ENCODE data around the gene PLPPR5.

DNA sequence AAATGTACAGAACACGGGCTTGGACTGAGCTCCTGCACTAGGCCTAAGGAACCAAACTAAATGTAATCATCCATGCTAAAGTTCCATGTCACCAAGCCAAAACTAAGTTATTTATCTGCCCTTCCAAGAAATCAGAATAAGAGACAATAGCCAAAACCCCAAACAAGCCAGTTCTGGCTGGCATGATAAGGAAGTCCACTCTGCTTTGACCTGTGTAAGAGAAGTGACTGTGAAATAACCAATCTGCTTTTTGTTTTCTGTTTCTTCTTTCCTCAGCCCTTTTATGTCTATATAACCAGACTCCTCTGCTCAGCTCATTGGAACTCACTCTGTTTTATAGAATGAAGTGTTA lies 15.1 kb downstream of the PLPPR5 start:
- TF ChIP-seq, protein P1, sequence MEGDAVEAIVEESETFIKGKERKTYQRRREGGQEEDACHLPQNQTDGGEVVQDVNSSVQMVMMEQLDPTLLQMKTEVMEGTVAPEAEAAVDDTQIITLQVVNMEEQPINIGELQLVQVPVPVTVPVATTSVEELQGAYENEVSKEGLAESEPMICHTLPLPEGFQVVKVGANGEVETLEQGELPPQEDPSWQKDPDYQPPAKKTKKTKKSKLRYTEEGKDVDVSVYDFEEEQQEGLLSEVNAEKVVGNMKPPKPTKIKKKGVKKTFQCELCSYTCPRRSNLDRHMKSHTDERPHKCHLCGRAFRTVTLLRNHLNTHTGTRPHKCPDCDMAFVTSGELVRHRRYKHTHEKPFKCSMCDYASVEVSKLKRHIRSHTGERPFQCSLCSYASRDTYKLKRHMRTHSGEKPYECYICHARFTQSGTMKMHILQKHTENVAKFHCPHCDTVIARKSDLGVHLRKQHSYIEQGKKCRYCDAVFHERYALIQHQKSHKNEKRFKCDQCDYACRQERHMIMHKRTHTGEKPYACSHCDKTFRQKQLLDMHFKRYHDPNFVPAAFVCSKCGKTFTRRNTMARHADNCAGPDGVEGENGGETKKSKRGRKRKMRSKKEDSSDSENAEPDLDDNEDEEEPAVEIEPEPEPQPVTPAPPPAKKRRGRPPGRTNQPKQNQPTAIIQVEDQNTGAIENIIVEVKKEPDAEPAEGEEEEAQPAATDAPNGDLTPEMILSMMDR (IDR thresholded peaks at IDR 0.05 in 4 of 5, conservative IDR thresholded peaks at IDR 0.05 in 1 of 5), result no peak
- no peak for TF ChIP-seq POLR2A (IDR thresholded peaks at IDR 0.05)
